Psoas muscle (tissue), 8 donors: ENCODE measurements around the gene ZNF638. TPM values are rescaled to one million over a fixed set of nuclear protein-coding genes. Genes with fewer than 3 reads are reported as not detected.

ENCODE experiments used
- ATAC-seq, 4 donors: fragments of 200-7000 bp; cut with Tn5 transposase; one replicate each; pipeline ENCODE4 v1.9.1; 2020; ENCODE audit warnings: moderate library complexity in 3 of 4, mild to moderate bottlenecking in 2 of 4
- DNase-seq, 2 donors: peaks; one replicate each; pipeline ENCODE4 v3.0.0-alpha.2; 2020
- H3K27ac ChIP-seq: fragments of 200-600 bp; one replicate; pipeline ENCODE4 v1.8.0; 2022
- H3K27me3 ChIP-seq, 3 donors: fragments of 200-600 bp in 1 of 3; one replicate each; pipeline versions ENCODE4 v1.6.1 to v1.8.0; 2013 to 2022; ENCODE audit warnings: low read length in 2 of 3, mild to moderate bottlenecking in 2 of 3, moderate library complexity in 1 of 3; ENCODE audit not compliant: insufficient read depth in 3 of 3
- H3K36me3 ChIP-seq, 2 donors: fragments of 200-600 bp in 1 of 2; one replicate each; pipeline versions ENCODE4 v1.6.1 to v1.8.0; 2013 to 2022; ENCODE audit warnings: low read depth in 1 of 2, mild to moderate bottlenecking in 1 of 2, moderate library complexity in 1 of 2; ENCODE audit not compliant: insufficient read depth in 1 of 2
- H3K4me1 ChIP-seq: fragments of 200-600 bp; one replicate; pipeline ENCODE4 v1.8.0; 2022
- H3K4me3 ChIP-seq: fragments of 200-600 bp; one replicate; pipeline ENCODE4 v1.8.0; 2022; ENCODE audit warnings: mild to moderate bottlenecking
- H3K9me3 ChIP-seq: fragments of 200-600 bp; one replicate; pipeline ENCODE4 v1.8.0; 2022
- WGBS, 3 donors: extraction: QIAGEN DNeasy Blood & Tissue Kit; methylation state at CpG; one replicate each; pipeline versions ENCODE4 v1.1.6 to v1.1.7; 2013; 5-methylcytosine and 5-hydroxymethylcytosine counted together
- intact Hi-C, 2 donors: fragments of 100-400 bp; cut with DNase I; formaldehyde crosslinking; loops; one replicate each; pipeline versions ENCODE4 v1.11.0 to v1.14.2; 2022
- polyA plus RNA-seq, 3 donors: library from polyadenylated mRNA; stranded (reverse); fragments of 200-250 nt; gene quantifications; one replicate each; pipeline ENCODE4 v1.2.3, GENCODE V29; 2013
- total RNA-seq, 4 donors: library from RNA; stranded (reverse); fragmentation: NEBNext Ultra II Directional in 2 of 4; extraction: Animal tissue kit (Norgen Biotek cat#: 25700) in 2 of 4; gene quantifications; one replicate each; pipeline versions ENCODE4 v1.2.1 to v1.2.4, GENCODE V29; 2021 to 2023
- TF ChIP-seq, protein P1 (sequence below): fragments of 200-600 bp; IDR thresholded peaks from one replicate; pipeline ENCODE4 v1.8.0; 2022; ENCODE audit warnings: antibody characterized with exemption
- donor health status: healthy with polysubstance abuse.
- donor health status: DM: no; HTN: no; CAD: no; lungs with moderate emphysema.
- donor health status: Bipolar disorder and iron deficiency.
- donor health status: healthy.
- donor health status: DM: yes; HTN: yes; CAD: no.
- donor health status: DM: no; HTN: no; CAD: no.
- donor health status: DM: no; HTN: no; CAD: no.
- donor health status: DM: yes; HTN: yes; CAD: no.

Gene ZNF638
- total and polyA plus RNA-seq, 7 donors: 50.5 to 73.6 (median 62.3) TPM

DNA sequence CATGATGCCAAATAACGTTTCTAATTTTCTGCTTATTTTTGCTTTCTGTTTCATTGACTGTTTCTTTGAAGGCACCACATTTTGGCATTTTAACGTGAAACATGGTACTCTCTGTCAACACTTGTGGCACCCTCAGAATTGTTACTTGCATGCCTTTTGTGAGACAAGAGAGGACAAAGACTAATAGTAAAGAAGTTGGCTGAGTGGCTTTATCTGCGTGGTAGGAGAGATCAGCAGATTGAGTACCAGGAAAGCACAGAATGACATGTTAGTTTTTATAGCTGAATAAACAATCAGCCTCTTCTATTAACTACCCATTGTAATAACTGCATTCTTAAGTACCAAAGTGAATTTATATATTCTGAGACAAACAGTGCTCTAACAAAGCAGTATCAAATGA lies 8.6 kb downstream of the ZNF638 start:
- ATAC-seq (no peak), DNase-seq (no peak)
- TF ChIP-seq, protein P1, sequence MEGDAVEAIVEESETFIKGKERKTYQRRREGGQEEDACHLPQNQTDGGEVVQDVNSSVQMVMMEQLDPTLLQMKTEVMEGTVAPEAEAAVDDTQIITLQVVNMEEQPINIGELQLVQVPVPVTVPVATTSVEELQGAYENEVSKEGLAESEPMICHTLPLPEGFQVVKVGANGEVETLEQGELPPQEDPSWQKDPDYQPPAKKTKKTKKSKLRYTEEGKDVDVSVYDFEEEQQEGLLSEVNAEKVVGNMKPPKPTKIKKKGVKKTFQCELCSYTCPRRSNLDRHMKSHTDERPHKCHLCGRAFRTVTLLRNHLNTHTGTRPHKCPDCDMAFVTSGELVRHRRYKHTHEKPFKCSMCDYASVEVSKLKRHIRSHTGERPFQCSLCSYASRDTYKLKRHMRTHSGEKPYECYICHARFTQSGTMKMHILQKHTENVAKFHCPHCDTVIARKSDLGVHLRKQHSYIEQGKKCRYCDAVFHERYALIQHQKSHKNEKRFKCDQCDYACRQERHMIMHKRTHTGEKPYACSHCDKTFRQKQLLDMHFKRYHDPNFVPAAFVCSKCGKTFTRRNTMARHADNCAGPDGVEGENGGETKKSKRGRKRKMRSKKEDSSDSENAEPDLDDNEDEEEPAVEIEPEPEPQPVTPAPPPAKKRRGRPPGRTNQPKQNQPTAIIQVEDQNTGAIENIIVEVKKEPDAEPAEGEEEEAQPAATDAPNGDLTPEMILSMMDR: no peak
- Histone ChIP-seq H3K27ac (no peak overlapping the region), H3K9me3 (no peaks in the 10 kb centered on the region), H3K27me3 (no peaks in the 10 kb centered on the region), H3K4me3 (no peak overlapping the region), H3K36me3 (no peaks in the 10 kb centered on the region), H3K4me1 (peaks cover 66% of the 10 kb centered on the region)
- WGBS, 3 donors: 37 to 55% (median 38%) methylated on average over 3 of the region's 3 CpGs
- intact Hi-C loops: no loop called here

DNA sequence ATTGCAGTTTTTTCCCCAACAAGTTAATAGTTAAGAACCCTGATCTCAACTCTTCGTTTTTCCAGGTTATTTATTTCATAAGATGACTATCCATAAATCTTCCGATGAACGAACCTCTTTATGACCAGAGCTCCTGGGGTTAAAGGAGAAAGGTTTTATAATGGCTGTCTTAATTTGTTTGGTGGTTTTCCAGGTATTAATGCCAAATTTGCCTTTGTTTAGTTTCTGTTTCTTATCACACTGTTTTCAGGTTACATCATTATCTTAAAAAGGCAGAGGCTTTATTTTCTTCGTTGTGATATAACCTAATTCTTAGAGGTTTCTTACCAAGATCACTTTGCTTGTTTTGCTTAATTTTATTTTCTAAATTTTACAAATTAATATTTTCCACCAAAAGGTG lies 10.1 kb downstream of the ZNF638 start:
- intact Hi-C loops: no loop called here
- no peak overlapping the region for H3K4me3 ChIP-seq
- no peaks in the 10 kb centered on the region for H3K9me3 ChIP-seq
- no peaks in the 10 kb centered on the region for H3K36me3 ChIP-seq
- ATAC-seq (no peak), DNase-seq (no peak)
- no peaks in the 10 kb centered on the region for H3K27me3 ChIP-seq
- TF ChIP-seq, protein P1: no peak
- H3K4me1 ChIP-seq: peaks cover 61% of the 10 kb centered on the region
- 45 to 61% (median 51%) methylated on average over 4 of the region's 4 CpGs for WGBS, 3 donors
- H3K27ac ChIP-seq: no peak overlapping the region

DNA sequence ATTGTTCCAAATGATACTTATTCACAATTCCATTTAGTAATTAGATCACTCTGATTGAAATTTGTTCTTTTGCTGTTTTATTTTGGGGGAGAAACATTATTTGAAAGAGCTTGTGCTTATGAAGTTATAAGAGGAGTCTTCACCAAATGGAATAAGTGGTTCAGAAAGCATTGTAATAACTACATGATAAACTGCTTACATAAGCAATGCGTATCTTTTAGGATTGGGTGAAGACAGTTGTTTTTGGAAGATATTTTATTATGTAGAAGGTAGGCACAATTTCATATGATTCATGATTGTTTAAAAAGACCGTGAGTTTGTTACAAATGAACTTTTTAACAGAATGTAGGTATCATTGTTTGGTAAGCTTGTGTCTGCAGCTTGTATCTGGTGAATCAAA lies 14.5 kb downstream of the ZNF638 start:
- H3K4me3 ChIP-seq: no peak overlapping the region
- H3K36me3 ChIP-seq: peaks cover 6 to 27% of the 10 kb centered on the region in 2 donors
- H3K27ac ChIP-seq: no peak overlapping the region
- DNase-seq (no peak), ATAC-seq (no peak)
- TF ChIP-seq, protein P1: no peak
- peaks cover 22% of the 10 kb centered on the region for H3K4me1 ChIP-seq
- intact Hi-C loops: no loop called here
- 98 to 99% (median 98%) methylated on average over 2 of the region's 2 CpGs for WGBS, 3 donors
- H3K9me3 ChIP-seq: no peaks in the 10 kb centered on the region
- no peaks in the 10 kb centered on the region for H3K27me3 ChIP-seq

DNA sequence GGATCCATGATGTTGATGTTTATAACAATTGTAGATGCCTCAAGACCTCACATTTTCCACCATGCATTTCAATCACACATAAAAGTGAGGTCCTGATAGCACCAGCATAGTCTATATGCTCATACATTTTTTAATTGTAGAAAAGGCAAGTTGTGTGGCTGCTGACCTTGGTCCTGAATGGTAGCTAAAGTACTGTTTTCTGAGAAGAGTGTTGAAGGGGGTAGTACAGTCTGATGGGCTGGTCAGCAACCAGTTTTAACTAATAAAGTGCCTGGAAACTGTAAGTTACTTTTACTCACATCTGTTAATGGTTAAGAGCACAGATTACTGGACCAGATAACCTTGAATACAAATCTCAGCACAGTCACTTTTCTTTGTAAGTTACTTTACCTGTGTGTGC lies 15.9 kb downstream of the ZNF638 start:
- no peaks in the 10 kb centered on the region for H3K27me3 ChIP-seq
- H3K27ac ChIP-seq: no peak overlapping the region
- H3K4me1 ChIP-seq: peaks cover 19% of the 10 kb centered on the region
- no peak overlapping the region for H3K4me3 ChIP-seq
- intact Hi-C loops: no loop called here
- peaks cover 6 to 36% of the 10 kb centered on the region in 2 donors for H3K36me3 ChIP-seq
- H3K9me3 ChIP-seq: no peaks in the 10 kb centered on the region
- ATAC-seq (no peak), DNase-seq (no peak)
- TF ChIP-seq, protein P1: no peak

DNA sequence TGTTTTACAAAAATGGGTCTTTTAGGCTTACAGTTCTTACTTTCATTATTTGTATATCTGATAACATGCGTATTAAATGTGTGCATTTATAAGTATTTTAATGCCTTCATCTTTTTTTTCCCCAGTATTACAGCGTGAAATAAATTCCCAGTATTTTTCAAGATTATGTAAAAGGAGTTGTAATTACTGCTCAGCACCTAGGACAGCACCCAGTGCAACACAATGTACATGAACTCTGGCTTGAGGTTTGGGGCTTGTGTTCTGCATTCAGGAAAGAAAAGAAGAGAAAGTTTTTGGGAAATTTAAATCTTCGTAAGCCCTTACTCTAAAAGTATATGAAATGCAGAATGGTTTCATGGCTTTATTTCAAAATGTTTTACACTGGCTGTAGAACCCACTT lies 16.7 kb downstream of the ZNF638 start:
- no peak for DNase-seq
- 89 to 98% (median 95%) methylated on average over 3 of the region's 3 CpGs for WGBS, 3 donors
- Histone ChIP-seq H3K4me1 (peaks cover 24% of the 10 kb centered on the region), H3K4me3 (no peak overlapping the region), H3K27ac (no peak overlapping the region), H3K9me3 (no peaks in the 10 kb centered on the region), H3K27me3 (no peaks in the 10 kb centered on the region), H3K36me3 (peaks cover 6 to 36% of the 10 kb centered on the region in 2 donors)
- no peak for ATAC-seq
- intact Hi-C loops: no loop called here
- TF ChIP-seq, protein P1: no peak
